GM23248 (cell line): ENCODE measurements around the gene ZNF544. TPM values are rescaled to one million over a fixed set of nuclear protein-coding genes. Genes with fewer than 3 reads are reported as not detected.
A peak's percentile ranks its signal among the peaks of the same experiment; 100 is the strongest.

Experiments used
- DNase-seq: peaks from one replicate; pipeline ENCODE4 v3.0.0-alpha.2; 2015
- H2AFZ ChIP-seq: fragments of 200-600 bp; sonication (generic); 2 replicates; pipeline ENCODE4 v1.6.1; 2016; ENCODE audit warnings: antibody characterized with exemption
- H3F3A ChIP-seq: fragments of 200-600 bp; sonication (generic); 2 replicates; pipeline ENCODE4 v1.6.1; 2016; ENCODE audit warnings: mild to moderate bottlenecking, antibody characterized with exemption, mixed run types; ENCODE audit not compliant: insufficient read depth
- H3K27ac ChIP-seq: fragments of 200-600 bp; sonication (generic); 2 replicates; pipeline ENCODE4 v1.5.1; 2016; ENCODE audit warnings: mild to moderate bottlenecking
- H3K27me3 ChIP-seq: fragments of 200-600 bp; sonication (generic); replicated peaks from 2 replicates; pipeline ENCODE4 v1.6.1; 2016; ENCODE audit warnings: mild to moderate bottlenecking; ENCODE audit not compliant: insufficient read depth
- H3K36me3 ChIP-seq: fragments of 200-600 bp; sonication (generic); 2 replicates; pipeline ENCODE4 v1.6.1; 2016; ENCODE audit warnings: low read depth, mild to moderate bottlenecking
- H3K4me1 ChIP-seq: fragments of 200-600 bp; sonication (generic); 2 replicates; pipeline ENCODE4 v1.6.1; 2016; ENCODE audit warnings: mild to moderate bottlenecking; ENCODE audit not compliant: insufficient read depth
- H3K4me2 ChIP-seq: fragments of 200-600 bp; sonication (generic); one replicate; pipeline ENCODE4 v1.6.1; 2016; ENCODE audit warnings: mild to moderate bottlenecking; ENCODE audit not compliant: unreplicated experiment
- H3K4me3 ChIP-seq: fragments of 200-600 bp; sonication (generic); 2 replicates; pipeline ENCODE4 v1.5.1; 2016; ENCODE audit warnings: mild to moderate bottlenecking
- H3K79me2 ChIP-seq: fragments of 200-600 bp; sonication (generic); 2 replicates; pipeline ENCODE4 v1.6.1; 2016; ENCODE audit warnings: mild to moderate bottlenecking; ENCODE audit not compliant: insufficient read depth
- H3K9ac ChIP-seq: fragments of 200-600 bp; sonication (generic); 2 replicates; pipeline ENCODE4 v1.6.1; 2016; ENCODE audit warnings: mild to moderate bottlenecking
- H3K9me2 ChIP-seq: fragments of 200-600 bp; sonication (generic); 2 replicates; pipeline ENCODE4 v1.6.1; 2016; ENCODE audit warnings: mixed run types, mild to moderate bottlenecking, moderate library complexity; ENCODE audit not compliant: insufficient read depth
- H3K9me3 ChIP-seq: fragments of 200-600 bp; sonication (generic); one replicate; pipeline ENCODE4 v1.6.1; 2017; ENCODE audit warnings: low read depth
- H4K20me1 ChIP-seq: fragments of 200-600 bp; sonication (generic); 2 replicates; pipeline ENCODE4 v1.6.0; 2016; ENCODE audit not compliant: insufficient read depth
- EZH2 ChIP-seq: fragments of 200-600 bp; sonication (generic); IDR thresholded peaks from 2 replicates; pipeline ENCODE4 v1.6.1; 2018; ENCODE audit warnings: antibody characterized with exemption, mild to moderate bottlenecking; ENCODE audit not compliant: insufficient read depth, poor library complexity, severe bottlenecking
- EZH2phosphoT487 ChIP-seq: fragments of 200-600 bp; sonication (generic); IDR thresholded peaks from 2 replicates; pipeline ENCODE4 v1.6.1; 2018; ENCODE audit warnings: antibody characterized with exemption, moderate library complexity, mild to moderate bottlenecking, low read depth; ENCODE audit not compliant: insufficient read depth
- WGBS, 2 experiments: methylation state at CpG; one replicate each; pipeline ENCODE4 v1.1.6; 2015 to 2017; ENCODE audit warnings: low lambda C conversion rate in 2 of 2, low coverage in 1 of 2; ENCODE audit errors: missing lambda C conversion rate in 2 of 2; 5-methylcytosine and 5-hydroxymethylcytosine counted together
- in situ Hi-C: fragments of 300-500 bp; cut with MboI; formaldehyde crosslinking; loops from 2 replicates; pipeline ENCODE4 v1.15.0; 2020
- polyA plus RNA-seq: library from polyadenylated mRNA; unstranded; fragments of >200 nt; fragmentation: Nextera tagmentation; extraction: Ambion mirVana; gene quantifications from 2 replicates; pipeline ENCODE4 v1.2.1, GENCODE V29; 2016
- total RNA-seq: library from RNA; depleted of rRNA; stranded (reverse); fragments of >200 nt; shearing (Covaris generic); gene quantifications from 2 replicates; pipeline ENCODE4 v1.2.3, GENCODE V29; 2014

Gene ZNF544
- total and polyA plus RNA-seq, 2 experiments from 2014 or later: 15.9 to 32.0 TPM

DNA sequence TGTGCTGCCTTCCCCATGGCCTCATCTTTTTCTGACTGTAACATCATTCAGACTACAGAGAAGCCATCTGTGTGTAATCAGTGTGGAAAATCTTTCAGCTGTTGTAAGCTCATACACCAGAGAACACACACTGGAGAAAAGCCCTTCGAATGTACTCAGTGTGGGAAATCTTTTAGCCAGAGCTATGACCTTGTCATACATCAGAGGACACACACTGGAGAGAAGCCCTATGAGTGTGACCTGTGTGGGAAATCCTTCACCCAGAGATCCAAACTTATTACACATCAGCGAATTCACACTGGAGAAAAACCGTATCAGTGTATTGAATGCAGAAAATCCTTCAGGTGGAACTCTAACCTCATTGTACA, 32.9 kb downstream of the ZNF544 start:
- Histone ChIP-seq H2AFZ (no peak overlapping the region), H3K27me3 (no peaks in the 10 kb centered on the region), H3K36me3 (peaks cover 92% of the 10 kb centered on the region), H3K4me1 (no peaks in the 10 kb centered on the region), H3F3A (peaks cover 35% of the 10 kb centered on the region), H3K79me2 (no peaks in the 10 kb centered on the region), H3K9me3 (peaks cover 39% of the 10 kb centered on the region), H4K20me1 (no peaks in the 10 kb centered on the region), H3K9ac (no peak overlapping the region), H3K27ac (no peak overlapping the region), H3K4me3 (no peak overlapping the region), H3K9me2 (no peaks in the 10 kb centered on the region), H3K4me2 (no peak overlapping the region)
- TF ChIP-seq EZH2phosphoT487 (no peak), EZH2 (no peak)
- 95 to 98% methylated on average over 3 of the region's 3 CpGs for WGBS, 2 experiments
- in situ Hi-C loops: no loop called here
- DNase-seq: peak; percentile 12

GRCh38 chr19:58261968-58262921, 33.5 kb downstream of the ZNF544 start:
- no peaks in the 10 kb centered on the region for H4K20me1 ChIP-seq

GRCh38 chr19:58262922-58263296, 34.2 kb downstream of the ZNF544 start:
- Histone ChIP-seq H3F3A (peaks cover 35% of the 10 kb centered on the region), H3K36me3 (peaks cover 84% of the 10 kb centered on the region), H3K9ac (no peak overlapping the region), H2AFZ (no peak overlapping the region), H3K79me2 (no peaks in the 10 kb centered on the region), H3K27me3 (no peaks in the 10 kb centered on the region), H3K4me2 (no peak overlapping the region), H3K4me1 (no peaks in the 10 kb centered on the region), H4K20me1 (no peaks in the 10 kb centered on the region), H3K9me3 (peaks cover 36% of the 10 kb centered on the region), H3K4me3 (no peak overlapping the region; the same call in 1 of the 2 replicates), H3K27ac (no peak overlapping the region), H3K9me2 (no peaks in the 10 kb centered on the region)
- 98 to 99% methylated on average over 7 of the region's 7 CpGs for WGBS, 2 experiments
- no peak for DNase-seq
- in situ Hi-C loops: no loop called here
- TF ChIP-seq EZH2 (no peak), EZH2phosphoT487 (no peak)

More at GRCh38 chr19:58261968-58262921, 33.5 kb downstream of the ZNF544 start:
- DNase-seq: peak; percentile 23
- Histone ChIP-seq H3K27ac (no peak overlapping the region), H3K4me2 (no peak overlapping the region), H3K9ac (no peak overlapping the region), H3K79me2 (no peaks in the 10 kb centered on the region), H3K4me1 (no peaks in the 10 kb centered on the region), H3K4me3 (no peak overlapping the region), H2AFZ (no peak overlapping the region), H3K27me3 (no peaks in the 10 kb centered on the region), H3F3A (peaks cover 35% of the 10 kb centered on the region), H3K9me2 (no peaks in the 10 kb centered on the region), H3K36me3 (peaks cover 90% of the 10 kb centered on the region), H3K9me3 (peaks cover 39% of the 10 kb centered on the region)
- in situ Hi-C loops: no loop called here
- 96% methylated on average over 19 of the region's 19 CpGs for WGBS, 2 experiments
- TF ChIP-seq EZH2 (no peak), EZH2phosphoT487 (no peak)

GRCh38 chr19:58265100-58265499, 36.4 kb downstream of the ZNF544 start:
- no peak overlapping the region for H3K4me2 ChIP-seq
- no peaks in the 10 kb centered on the region for H3K27me3 ChIP-seq
- no peak overlapping the region for H2AFZ ChIP-seq
- TF ChIP-seq EZH2phosphoT487: no peak
- TF ChIP-seq EZH2: no peak
- no peak overlapping the region for H3K9ac ChIP-seq
- peaks cover 4% of the 10 kb centered on the region for H3K79me2 ChIP-seq
- in situ Hi-C loops: no loop called here
- no peaks in the 10 kb centered on the region for H3K9me2 ChIP-seq
- peaks cover 73% of the 10 kb centered on the region for H3K36me3 ChIP-seq
- no peaks in the 10 kb centered on the region for H4K20me1 ChIP-seq
- no peak for DNase-seq
- peaks cover 29% of the 10 kb centered on the region for H3K9me3 ChIP-seq
- WGBS, 2 experiments: 85 to 88% methylated on average over 3 of the region's 3 CpGs
- no peak overlapping the region for H3K4me3 ChIP-seq
- no peaks in the 10 kb centered on the region for H3K4me1 ChIP-seq
- peaks cover 26% of the 10 kb centered on the region for H3F3A ChIP-seq
- H3K27ac ChIP-seq: no peak overlapping the region
